Activated CD8-positive, alpha-beta memory T cell treated with anti-CD3 and anti-CD28 coated beads for 36 hours (primary cell): ENCODE results near the gene SERPINB5. TPM values are rescaled to one million over a fixed set of nuclear protein-coding genes. Genes with fewer than 3 reads are reported as not detected.
"Not testable (repeated sequence)": the region's sequence is repeated elsewhere in the genome, so short reads cannot be mapped to it uniquely, and the experiment has no call there.

Source experiments
- CTCF ChIA-PET: fragments of 350-600 bp; sonication (Branson Sonifier 250); formaldehyde crosslinking; loops from one replicate; lab custom pipeline; 2021; ENCODE audit warnings: antibody characterized with exemption; lab: Charles Lee
- POLR2A ChIA-PET: fragments of 350-600 bp; sonication (Branson Sonifier 250); formaldehyde crosslinking; loops from one replicate; lab custom pipeline; 2021; ENCODE audit warnings: antibody characterized with exemption; lab: Charles Lee
- total RNA-seq, 2 experiments: library from RNA; stranded (reverse); gene quantifications; one replicate each; pipeline ENCODE4 v1.2.3, GENCODE V29; 2021

Gene SERPINB5
- not detected for total RNA-seq

- ChIA-PET POLR2A (no interaction called here), CTCF (no interaction called here)
Observed at GRCh38 chr18:63476668-63477067, at the start of gene SERPINB5. Gene SERPINB5, plus strand, starts transcription at chr18:63476958. Its CDS starts 7,471 bp downstream, at chr18:63484429.

GRCh38 chr18:63427558-63427957 is 49.2 kb upstream of the SERPINB5 start:
- CTCF ChIA-PET: no interaction called here
- POLR2A ChIA-PET: interaction anchor here (0.5 to 0.6 kb wide), 2 partner anchors 29 to 377 kb away, joined by 3 to 4 read pairs; no protein-coding TSS in a partner anchor

- POLR2A ChIA-PET: no interaction called here
- CTCF ChIA-PET: interaction anchor here (1.3 kb wide), 1 partner anchor 9 kb away, joined by 4 read pairs; no protein-coding TSS in a partner anchor
Observed at GRCh38 chr18:63430526-63430925, 46.2 kb upstream of the SERPINB5 start.

- POLR2A ChIA-PET: no interaction called here
- CTCF ChIA-PET: interaction anchor here (1.3 kb wide), 1 partner anchor 8 kb away, joined by 4 read pairs; no protein-coding TSS in a partner anchor
Observed at GRCh38 chr18:63431180-63431579, 45.6 kb upstream of the SERPINB5 start.

GRCh38 chr18:63433334-63433866 is 43.4 kb upstream of the SERPINB5 start:
- POLR2A ChIA-PET: no interaction called here
- CTCF ChIA-PET: interaction anchor here (1.1 kb wide), 1 partner anchor 415 kb away, joined by 3 read pairs; no protein-coding TSS in a partner anchor

- CTCF ChIA-PET: interaction anchor here (0.8 to 3.1 kb wide), 11 partner anchors 8 to 456 kb away, joined by 3 to 11 read pairs (median 4); no protein-coding TSS in a partner anchor
- POLR2A ChIA-PET: no interaction called here
Observed at GRCh38 chr18:63438181-63438580, 38.6 kb upstream of the SERPINB5 start.

- ChIA-PET CTCF (interaction anchor here (0.5 to 3.1 kb wide), 17 partner anchors 9 to 836 kb away, joined by 3 to 11 read pairs (median 4); no protein-coding TSS in a partner anchor), POLR2A (no interaction called here)
Observed at GRCh38 chr18:63439334-63439733, 37.4 kb upstream of the SERPINB5 start.

GRCh38 chr18:63440219-63440618 is 36.5 kb upstream of the SERPINB5 start:
- CTCF ChIA-PET: interaction anchor here (0.9 to 3.1 kb wide), 4 partner anchors 16 to 423 kb away, joined by 3 to 11 read pairs (median 4); no protein-coding TSS in a partner anchor
- POLR2A ChIA-PET: no interaction called here

GRCh38 chr18:63440881-63441280 is 35.9 kb upstream of the SERPINB5 start:
- CTCF ChIA-PET: interaction anchor here (0.7 to 3.1 kb wide), 4 partner anchors 118 to 424 kb away, joined by 3 to 11 read pairs (median 4); no protein-coding TSS in a partner anchor
- POLR2A ChIA-PET: no interaction called here

- ChIA-PET CTCF (no interaction called here), POLR2A (no interaction called here)
Observed at GRCh38 chr18:63443829-63444228, 32.9 kb upstream of the SERPINB5 start.

- POLR2A ChIA-PET: no interaction called here
- CTCF ChIA-PET: no interaction called here
Observed at GRCh38 chr18:63444580-63444979, 32.2 kb upstream of the SERPINB5 start.

GRCh38 chr18:63445037-63445436 is 31.7 kb upstream of the SERPINB5 start:
- ChIA-PET CTCF (no interaction called here), POLR2A (no interaction called here)

GRCh38 chr18:63446266-63446665 is 30.5 kb upstream of the SERPINB5 start:
- CTCF ChIA-PET: no interaction called here
- POLR2A ChIA-PET: no interaction called here

GRCh38 chr18:63447066-63447465 is 29.7 kb upstream of the SERPINB5 start:
- ChIA-PET CTCF (interaction anchor here (0.7 kb wide), 1 partner anchor 784 kb away, joined by 5 read pairs; no protein-coding TSS in a partner anchor), POLR2A (no interaction called here)

- POLR2A ChIA-PET: no interaction called here
- CTCF ChIA-PET: no interaction called here
Observed at GRCh38 chr18:63449426-63449825, 27.3 kb upstream of the SERPINB5 start.

- POLR2A ChIA-PET: no interaction called here
- CTCF ChIA-PET: no interaction called here
Observed at GRCh38 chr18:63451799-63452660, 24.7 kb upstream of the SERPINB5 start.

- CTCF ChIA-PET, POLR2A ChIA-PET: not testable (repeated sequence)
Observed at GRCh38 chr18:63452751-63453150, 24.0 kb upstream of the SERPINB5 start.

- ChIA-PET CTCF (no interaction called here), POLR2A (no interaction called here)
Observed at GRCh38 chr18:63454497-63454896, 22.3 kb upstream of the SERPINB5 start.

- CTCF ChIA-PET: interaction anchor here (0.7 kb wide), 1 partner anchor 431 kb away, joined by 3 read pairs; no protein-coding TSS in a partner anchor
- POLR2A ChIA-PET: no interaction called here
Observed at GRCh38 chr18:63457977-63458376, 18.8 kb upstream of the SERPINB5 start.

- ChIA-PET CTCF (no interaction called here), POLR2A (no interaction called here)
Observed at GRCh38 chr18:63460414-63460813, 16.3 kb upstream of the SERPINB5 start.
